SIG-M5 (cell line): ENCODE data around the gene CDK5.
"Not testable (repeated sequence)": the region's sequence is repeated elsewhere in the genome, so short reads cannot be mapped to it uniquely, and the experiment has no call there.

ENCODE experiments used
- DNase-seq: peaks from one replicate; lab custom pipeline; 2025; lab: John Stamatoyannopoulos, UW

Gene CDK5

GRCh38 chr7:151056666-151057505, 811 bp downstream of the CDK5 start:
- DNase-seq, result no peak

GRCh38 chr7:151056283-151056665, 1.4 kb downstream of the CDK5 start:
- DNase-seq, result no peak

- no peak for DNase-seq
Measured at GRCh38 chr7:151053751-151054150, 3.9 kb downstream of the CDK5 start.

GRCh38 chr7:151053096-151053495, 4.6 kb downstream of the CDK5 start:
- no peak for DNase-seq

GRCh38 chr7:151051108-151051507, 6.6 kb downstream of the CDK5 start:
- DNase-seq, result no peak

- DNase-seq, result no peak
Measured at GRCh38 chr7:151048911-151049463, 8.7 kb downstream of the CDK5 start.

GRCh38 chr7:151047976-151048815, 9.5 kb downstream of the CDK5 start, which contains the start of gene ASIC3:
Gene ASIC3, plus strand, starts transcription at chr7:151048531. Its CDS starts 355 bp downstream, at chr7:151048886.
- DNase-seq, result no peak

GRCh38 chr7:151046603-151047573, 10.8 kb downstream of the CDK5 start:
- no peak for DNase-seq

- DNase-seq, result no peak
Measured at GRCh38 chr7:151045967-151046366, 11.7 kb downstream of the CDK5 start.

GRCh38 chr7:151045262-151045661, 12.4 kb downstream of the CDK5 start:
- DNase-seq, result no peak

GRCh38 chr7:151043959-151044358, 13.7 kb downstream of the CDK5 start:
- no peak for DNase-seq

- not testable (repeated sequence) for DNase-seq
Measured at GRCh38 chr7:151043449-151043848, 14.2 kb downstream of the CDK5 start.

- DNase-seq, result no peak
Measured at GRCh38 chr7:151040616-151041375, 16.9 kb downstream of the CDK5 start.

GRCh38 chr7:151039850-151040548, 17.7 kb downstream of the CDK5 start:
- no peak for DNase-seq

GRCh38 chr7:151038951-151039849, 18.5 kb downstream of the CDK5 start:
- no peak for DNase-seq

- DNase-seq, result no peak
Measured at GRCh38 chr7:151035902-151036301, 21.8 kb downstream of the CDK5 start.

GRCh38 chr7:151035026-151035717, 22.5 kb downstream of the CDK5 start:
- DNase-seq, result no peak

GRCh38 chr7:151034312-151035025, 23.2 kb downstream of the CDK5 start:
- no peak for DNase-seq
